GM19324 (cell line): Measurements from ENCODE around the gene IFFO2.

ENCODE experiments used
- ATAC-seq: cut with Tn5 transposase; IDR thresholded peaks from one replicate; pipeline ENCODE4 v1.9.1; 2021; ENCODE audit warnings: mild to moderate bottlenecking, moderate library complexity; ENCODE audit not compliant: unreplicated experiment, low FRiP score

Gene IFFO2

DNA sequence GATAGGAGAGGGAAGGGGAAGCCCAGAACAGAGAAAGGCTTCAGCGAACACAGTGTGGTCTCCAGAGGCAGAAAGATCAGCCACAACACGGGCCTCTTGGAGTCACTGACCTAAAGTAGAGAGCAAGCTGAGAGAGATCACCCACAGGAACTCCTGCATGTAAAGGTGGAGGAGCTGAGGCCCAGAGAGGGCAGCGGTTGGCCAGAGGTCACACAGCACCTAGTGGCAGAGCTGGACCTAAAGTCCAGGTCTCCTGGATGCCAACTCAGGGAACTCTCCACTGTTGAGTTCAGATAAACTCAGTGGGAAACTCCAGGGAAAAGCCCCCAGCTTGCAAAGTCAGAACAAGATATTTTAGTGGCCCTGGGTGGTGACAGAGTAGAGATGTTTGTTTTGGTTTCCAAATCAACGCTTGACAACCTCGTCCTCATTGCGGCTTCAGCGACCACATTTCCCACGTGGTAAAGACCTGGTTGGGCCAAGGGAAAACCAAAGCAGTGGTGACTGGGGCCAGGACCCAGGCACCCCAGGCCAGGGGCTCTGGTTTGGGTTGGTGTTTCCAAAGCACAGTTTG is 4.6 kb downstream of the IFFO2 start:
- ATAC-seq = no peak

DNA sequence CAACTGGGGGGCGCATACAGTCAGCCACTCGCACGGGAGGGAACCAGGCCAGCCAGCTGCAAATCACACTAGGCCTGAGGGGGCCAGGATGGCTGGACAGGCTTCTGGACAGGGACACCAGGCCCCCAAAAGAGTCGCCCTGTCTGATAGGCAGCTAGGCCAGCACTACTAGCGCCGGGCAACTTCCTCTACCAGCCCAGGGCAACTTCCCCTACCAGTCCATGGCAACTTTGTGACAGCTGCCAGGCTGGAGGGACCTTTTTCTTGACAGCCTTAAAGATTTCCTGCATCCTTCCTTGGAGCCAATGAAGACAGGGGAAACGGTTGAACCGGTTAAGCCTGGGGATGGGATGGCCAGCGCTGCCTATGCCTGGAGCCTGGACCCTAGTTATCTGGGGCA is 5.1 kb downstream of the IFFO2 start:
- no peak for ATAC-seq

DNA sequence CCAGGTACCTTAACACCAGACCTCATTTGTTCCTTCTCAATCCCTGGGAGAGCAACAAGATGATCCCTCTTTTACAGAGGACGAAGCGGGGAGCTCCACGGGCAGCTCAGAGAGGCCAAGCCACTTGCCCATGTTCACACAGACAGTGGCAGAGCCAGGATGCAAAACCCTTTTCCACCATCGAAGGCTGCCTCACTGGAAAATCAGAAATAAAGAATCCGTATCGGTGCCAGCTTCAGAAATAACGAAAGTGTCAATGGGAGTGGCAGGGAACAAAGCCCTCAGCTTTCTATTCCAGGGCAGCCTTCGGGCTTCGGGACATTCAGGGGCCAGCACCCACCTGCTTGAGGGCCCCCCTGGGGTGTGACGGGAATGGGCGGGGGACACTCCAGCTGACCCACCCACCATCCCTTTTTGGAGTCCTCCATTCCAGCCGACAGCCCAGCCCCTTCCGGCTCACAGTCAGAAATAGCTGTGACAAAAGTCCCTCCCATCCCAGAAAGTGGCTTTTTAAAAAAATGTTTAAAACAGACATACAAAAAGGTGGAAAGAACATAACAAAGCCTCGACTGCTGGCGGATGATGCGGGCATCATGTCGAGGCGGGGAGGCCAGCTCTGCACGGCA is 6.0 kb downstream of the IFFO2 start:
- ATAC-seq = no peak

DNA sequence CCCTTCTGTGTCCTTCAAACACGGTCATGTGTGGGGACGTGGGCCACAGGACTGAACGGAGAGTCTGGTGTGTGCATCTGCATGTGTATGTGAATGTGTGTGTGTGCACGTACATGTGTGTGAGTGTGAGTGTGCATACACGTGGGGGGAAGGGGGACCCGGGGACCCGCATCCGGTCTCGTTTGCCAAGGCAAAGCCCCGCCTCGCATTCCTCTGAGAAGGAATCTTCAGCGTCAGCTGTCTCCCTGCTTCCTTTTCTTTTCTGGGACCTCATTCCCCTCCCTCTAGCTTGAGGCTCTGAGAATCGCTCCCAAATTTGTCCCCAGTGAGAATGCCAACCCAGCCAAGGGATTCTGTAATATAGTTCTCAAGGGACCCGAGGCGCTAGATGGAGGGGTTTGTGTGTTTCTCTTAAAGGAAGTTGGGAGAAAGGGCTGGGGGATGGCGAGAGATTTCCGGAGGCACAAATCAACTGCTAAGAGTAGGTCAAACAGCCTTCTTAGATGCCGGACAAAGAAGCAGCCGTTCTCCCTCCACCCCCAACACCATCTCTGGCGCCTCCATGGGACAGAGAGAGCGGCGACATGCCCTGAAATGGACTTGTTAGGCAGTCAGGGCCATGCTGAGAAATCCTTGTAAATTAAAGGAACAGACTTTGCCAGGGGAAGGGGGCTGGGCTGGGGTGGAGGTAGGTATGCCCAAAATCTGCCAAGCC is 6.6 kb downstream of the IFFO2 start:
- no peak for ATAC-seq

DNA sequence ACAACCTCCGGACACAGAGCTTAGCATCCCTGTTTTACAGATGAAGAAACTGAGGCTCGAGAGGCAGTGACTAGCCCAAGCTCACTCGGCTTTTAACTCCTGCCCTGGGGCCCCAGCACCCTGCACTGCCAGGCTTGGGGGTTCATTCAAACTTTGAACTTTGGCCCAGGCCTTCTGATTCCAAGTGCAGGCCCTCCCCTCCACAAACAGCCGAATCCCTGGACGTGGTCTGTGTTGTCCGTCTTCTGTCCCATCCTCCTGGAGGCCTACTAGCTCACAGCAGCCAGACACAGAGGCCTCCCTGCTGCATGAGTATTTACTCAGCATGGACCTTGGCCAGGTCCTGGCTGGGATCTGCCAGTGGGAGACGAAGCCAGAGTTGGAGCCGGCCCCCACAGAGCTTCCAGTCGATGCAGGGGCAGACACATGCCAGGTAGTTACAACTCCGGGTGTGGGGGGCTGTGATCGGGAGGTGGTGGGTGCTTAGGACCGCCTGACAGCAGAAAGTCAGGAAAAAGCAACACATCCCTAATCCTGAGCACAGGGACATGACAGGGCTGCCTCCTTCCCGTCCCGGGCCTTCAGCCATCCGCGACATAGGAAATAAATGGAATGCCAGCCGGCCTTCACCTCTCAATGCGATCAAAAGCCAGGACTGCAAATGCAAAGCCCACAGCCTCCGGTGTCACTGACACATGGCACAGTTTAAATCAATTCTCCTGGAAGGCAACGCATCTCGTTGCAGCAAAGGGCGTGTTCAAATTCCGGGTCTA is 7.4 kb downstream of the IFFO2 start:
- ATAC-seq = no peak

DNA sequence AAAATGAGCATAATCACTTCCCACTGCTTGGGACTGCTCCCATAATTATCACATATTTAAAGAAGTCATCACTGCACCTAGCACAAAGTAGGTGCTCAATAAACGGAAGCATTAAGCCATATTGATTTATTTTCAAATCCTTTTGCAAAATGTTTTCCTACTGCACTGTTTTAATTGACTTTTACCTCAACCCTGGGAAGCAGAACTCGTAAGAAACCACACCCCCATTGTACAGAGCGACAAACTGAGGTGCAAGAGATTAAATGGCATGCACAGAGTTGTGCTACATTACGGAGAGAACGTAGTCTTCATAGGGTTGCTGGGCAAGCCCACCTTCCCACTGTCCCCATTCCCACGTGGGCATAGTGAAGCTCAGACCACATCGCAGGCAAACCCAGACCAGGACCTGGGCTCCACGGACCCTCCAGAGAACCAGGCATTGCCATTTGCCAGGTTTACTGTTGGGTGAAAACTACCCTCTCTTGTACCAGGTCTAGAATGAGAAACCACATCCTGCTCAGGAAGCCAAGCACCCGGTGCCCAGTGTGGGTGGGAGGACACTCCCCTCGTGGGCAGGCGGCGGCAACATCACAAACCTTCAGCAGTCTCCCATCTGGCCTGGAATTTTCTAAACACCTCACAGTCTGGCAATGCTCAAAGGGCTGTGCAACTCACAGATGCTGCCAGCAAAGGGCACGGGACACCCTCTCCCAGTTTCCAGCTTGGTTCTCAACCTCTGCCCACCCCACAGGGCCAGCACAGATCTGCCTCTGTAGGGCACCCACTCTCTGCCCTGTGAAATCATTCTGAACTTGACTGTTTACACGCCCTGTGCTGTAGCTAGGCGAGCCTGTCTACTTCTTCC is 8.2 kb downstream of the IFFO2 start:
- no peak for ATAC-seq

DNA sequence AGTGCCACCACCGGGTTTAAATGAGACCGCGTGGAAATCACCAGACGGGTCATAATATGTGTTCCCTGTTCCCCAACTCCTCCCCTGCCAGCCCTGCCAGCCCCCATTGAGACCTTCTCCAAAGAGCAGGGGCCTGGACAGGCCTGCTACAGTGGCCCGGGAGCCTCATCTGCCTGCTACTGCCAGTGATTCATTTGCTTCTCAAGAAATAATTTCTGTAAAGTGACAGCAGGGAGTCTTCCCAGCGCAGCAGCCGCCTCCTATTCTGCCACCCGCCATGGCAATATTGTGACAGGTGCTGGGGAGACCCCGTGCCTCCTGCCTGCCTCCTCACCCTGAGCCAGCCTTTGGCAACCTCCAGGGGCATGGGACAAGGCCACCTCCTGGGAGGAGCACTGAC is 8.9 kb downstream of the IFFO2 start:
- no peak for ATAC-seq

DNA sequence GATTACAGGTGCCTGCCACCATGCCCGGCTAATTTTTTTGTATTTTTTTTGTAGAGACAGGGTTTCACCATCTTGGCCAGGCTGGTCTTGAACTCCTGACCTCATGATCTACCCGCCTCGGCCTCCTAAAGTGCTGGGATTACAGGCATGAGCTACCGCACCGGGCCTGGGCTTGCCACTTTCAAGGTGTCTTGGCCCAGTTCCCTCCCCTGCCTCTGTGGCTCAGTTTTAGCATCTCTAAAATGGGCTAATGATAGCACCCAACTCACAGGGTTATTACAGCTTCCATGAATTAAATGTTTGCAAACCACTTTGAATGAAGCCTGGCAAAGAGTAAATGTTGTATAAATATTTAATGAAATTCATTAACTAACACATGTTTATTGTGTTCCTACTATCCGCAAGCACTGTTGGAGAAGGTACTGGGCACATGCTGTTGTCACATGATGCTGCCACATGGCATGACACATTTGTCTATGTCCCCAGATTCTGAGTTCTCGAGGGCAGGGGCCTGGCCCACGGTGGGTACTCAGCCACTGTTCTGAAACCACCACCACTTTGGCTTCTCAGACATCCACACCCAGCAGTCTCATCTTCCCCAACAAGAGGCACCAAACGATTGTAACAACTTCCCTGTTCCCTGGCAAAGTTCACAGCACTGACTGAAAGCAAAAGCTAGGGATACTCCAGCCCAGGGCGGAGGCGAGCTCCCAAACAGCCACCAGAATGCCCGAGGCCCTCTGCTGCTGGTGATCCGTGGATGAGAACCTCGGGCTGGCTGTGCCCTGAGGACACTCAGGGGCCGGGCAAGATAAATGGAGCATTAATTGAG is 9.7 kb downstream of the IFFO2 start:
- ATAC-seq = no peak

DNA sequence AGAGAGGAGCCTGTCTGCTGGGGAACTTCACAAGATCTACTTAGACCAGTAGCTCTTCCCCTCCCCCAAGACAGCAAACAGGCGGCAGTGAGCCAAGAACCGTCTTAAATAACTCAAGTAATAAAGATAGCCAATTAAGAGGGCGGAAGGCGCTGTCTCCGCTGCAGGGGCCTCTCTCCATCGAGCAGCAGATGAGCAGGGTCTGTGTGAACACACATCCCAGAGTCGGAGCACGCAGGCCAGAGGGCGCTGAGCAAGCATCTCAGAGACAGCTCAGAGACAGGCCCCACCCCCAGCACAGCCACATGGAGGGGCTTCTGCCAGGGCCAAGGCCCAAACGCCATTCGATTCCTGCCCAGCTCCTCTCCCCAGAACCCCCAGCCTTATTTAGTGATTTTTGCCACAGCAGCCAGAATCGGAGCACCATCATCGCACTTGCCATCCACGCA is 11.1 kb downstream of the IFFO2 start:
- no peak for ATAC-seq

DNA sequence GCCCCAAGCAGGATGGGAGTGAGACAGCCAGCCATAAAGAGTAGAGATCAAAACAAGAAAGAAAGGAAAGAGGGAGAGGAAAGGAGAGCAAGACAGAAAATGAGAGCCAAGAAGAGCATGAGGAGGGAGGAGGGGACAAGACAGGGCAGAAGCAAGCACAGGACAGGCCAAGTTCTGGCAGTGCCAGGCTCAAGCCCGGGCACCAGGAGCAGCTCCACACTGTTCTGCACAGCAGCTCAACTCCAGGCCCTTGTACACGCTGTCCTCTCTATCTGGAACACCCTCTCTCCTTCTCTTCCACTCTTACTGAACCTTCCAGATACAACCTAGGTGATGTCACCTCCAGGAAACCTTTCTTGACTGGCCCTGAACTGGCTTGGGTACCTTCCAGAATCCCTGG is 11.7 kb downstream of the IFFO2 start:
- ATAC-seq = no peak

DNA sequence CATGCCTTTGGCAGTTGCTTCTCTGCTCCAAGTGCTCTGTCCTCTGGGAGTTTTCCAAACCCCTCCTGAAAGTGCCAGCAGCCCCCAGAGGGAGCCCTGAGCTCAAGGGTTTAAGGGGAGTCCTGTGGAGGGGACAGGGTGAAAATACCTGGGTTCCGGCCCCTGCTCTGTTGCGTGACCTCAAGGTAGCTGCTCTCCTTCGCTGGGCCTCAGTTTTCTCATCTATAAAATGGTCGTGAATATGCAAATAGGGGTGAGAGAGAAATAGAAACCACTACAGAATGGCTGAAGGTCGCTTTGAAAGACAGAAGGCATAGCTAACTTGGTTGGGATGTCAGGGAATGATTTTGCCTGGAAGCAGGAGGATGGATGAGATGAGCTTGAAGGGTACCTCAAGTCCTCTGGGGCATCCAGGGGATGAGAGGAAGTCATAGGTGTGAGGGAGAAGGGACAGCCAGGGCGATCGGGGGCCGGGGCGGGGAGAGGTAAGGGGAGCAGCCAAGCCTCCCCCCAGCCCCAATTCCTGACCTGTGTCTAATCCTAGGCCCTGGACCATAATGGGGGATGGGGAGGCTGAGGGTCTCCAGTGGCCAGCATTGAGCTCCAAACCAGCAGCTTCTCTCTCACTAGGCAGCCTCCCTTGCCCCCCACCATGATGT is 12.4 kb downstream of the IFFO2 start:
- no peak for ATAC-seq

DNA sequence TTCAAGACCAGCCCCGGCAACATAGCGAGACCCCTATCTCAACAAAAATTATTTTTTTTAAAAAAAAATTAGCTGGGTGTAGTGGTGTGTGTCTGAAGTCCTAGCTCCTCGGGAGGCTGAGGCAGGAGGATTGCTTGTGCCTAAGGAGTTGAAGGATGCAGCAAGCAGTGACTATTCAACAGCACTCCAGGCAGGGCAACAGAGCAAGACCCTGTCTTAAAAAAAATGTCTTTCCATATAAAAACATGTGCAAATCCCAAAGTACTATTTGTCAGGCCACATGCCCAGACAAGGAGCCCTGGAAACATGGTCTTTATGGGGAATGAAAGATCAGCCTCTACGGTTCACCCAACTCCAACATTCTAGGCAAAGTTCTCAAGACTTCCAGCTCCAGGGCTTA is 13.3 kb downstream of the IFFO2 start:
- no peak for ATAC-seq

DNA sequence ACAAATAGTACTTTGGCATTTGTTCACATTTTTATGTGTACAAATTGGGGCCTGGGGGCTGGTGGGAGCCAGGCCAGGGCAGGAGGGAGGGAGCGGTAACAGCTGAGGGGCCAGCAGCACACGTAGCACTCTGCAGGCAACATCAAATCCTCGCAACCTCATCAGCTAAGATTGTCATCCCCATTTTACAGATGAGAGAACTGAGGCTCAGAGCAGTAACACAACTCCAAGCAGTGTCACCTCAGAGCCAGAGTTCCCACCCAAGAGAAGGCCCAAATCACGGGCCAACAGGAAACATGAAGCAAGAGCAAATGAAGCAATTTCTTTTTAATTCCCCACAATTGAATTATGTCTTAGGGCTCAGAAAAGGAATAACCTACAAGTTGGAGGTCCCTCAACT is 14.1 kb downstream of the IFFO2 start:
- ATAC-seq = no peak

DNA sequence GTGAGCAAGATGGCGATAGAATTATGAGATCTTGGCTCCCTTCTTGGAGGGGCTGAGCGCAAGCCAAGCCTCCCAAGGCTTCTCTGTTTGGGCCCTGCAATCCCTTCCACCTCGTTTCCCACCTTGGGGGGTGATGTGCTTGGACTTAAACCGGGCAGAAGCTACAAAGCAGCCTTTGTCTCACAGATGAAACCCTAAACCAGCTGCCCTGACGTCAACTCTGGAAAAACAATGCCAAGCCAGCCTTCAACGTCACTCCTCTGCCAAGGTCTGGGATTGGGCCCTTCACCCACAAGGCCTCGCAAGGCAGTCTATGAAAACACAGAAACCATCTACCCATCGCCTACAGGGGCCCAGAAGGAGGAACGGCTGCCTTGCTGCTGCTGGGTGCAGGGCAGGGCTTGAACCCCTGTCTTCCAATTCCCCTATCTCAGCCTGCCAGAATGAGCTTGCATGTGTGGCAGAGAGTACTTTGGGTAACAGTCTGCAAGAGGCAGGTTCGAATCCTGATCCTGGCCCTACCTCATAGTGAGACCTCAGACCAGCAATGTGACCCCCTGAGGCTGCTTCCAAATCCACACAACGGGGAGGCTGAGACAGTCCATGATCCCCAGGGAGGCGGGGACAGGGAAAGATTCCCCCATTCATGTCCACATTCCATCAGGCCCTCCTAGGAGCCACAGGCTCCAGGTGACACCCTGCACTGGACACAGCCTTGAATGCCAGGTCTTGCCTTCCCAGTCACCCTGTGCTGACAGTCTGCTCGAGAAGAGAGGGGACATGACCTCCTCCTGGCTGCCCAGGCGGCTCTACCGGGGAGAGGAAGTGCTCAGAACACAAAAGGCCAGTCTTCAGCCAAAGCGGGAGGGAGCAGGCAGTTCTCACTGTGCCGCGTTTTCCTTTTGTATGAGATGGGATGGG is 15.0 kb downstream of the IFFO2 start:
- no peak for ATAC-seq

DNA sequence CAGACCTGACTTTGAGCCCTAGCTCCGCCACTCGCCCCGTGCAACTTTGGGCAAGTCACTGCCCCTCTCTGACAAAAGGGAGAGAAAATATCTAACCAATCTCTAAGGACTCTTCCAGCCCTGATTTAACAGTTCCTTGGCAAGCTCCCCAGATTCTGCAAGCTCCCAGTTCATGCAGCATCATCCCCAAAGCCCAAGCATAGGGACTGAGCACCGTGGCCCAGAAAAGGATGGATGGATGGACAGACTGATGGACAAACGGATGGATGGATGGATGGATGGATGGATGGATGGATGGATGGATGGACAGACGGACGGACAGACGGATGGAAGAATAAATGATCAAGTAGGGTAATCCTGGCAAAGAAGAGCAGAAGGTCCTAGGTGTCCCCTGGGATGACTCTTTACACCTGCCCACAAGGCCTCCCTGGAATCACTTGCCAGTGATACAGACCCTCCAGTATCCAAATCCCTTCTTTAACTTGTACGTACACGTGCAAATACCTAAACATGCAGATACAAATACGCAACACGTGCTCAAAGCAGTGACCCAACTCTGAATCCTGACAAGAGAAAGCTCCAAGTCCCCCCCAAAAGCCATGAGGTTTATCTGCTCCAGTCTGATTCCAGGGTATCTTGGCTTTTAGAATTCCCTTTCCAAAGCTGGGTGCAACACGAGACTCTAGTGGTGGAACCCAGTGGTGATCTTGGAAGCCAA is 16.0 kb downstream of the IFFO2 start:
- ATAC-seq = no peak

DNA sequence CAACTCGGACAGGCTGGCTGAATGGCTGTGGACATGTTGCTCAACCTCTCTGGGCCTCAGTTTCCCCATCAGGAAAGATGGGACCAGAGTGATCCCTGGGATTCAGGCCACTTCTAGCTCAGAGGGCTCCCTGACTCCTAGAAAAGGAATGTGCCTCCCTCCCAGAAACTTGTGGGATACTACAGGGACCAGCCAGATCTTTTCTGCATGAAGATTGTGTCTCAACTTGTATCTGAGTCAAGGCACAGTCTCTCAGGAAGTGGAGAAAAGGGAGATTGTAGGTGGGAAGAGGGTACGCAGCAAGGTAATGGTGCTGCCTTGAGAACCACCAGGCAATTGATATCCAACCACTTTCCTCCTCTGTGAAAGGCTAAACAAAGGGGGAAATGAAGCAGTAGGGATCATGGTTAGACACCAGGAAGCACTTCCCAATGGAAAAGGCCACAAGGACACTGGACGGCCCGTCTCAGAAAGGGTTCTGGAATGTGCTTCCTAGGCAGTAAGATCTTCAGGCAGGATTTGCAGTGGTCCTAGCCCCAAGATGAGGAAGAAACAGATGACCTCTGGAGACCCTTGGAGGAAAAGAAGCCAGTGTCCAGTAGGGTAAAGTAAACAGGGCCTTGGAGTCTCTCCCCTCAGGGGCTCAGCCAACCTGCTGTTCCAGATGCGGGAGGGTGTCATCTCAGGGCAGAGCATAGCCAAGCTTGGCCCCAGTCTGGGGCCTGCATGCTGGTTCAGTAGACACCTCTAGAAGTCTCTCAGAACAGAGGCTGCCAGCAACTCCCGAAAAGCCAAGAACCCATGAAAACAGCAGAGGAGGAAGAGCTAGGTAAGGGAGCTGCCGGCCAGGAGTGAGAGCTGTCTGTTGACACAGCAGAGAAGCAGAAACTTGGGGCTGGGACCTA is 16.8 kb downstream of the IFFO2 start:
- no peak for ATAC-seq
